Nephron (organoid): Measurements from ENCODE around the gene RSPH4A.

Experiments
- H3K27ac Mint-ChIP-seq, 3 experiments: 2 replicates each; pipeline ENCODE4 v1.8.0; 2020; ENCODE audit warnings: mixed read lengths in 3 of 3, mild to moderate bottlenecking in 2 of 3, moderate library complexity in 1 of 3
- H3K27me3 Mint-ChIP-seq: 2 replicates; pipeline ENCODE4 v1.8.0; 2021; ENCODE audit warnings: low read depth, mild to moderate bottlenecking, moderate library complexity, mixed read lengths
- H3K36me3 Mint-ChIP-seq: 2 replicates; pipeline ENCODE4 v1.8.0; 2020; ENCODE audit warnings: low read depth, mixed read lengths
- H3K4me1 Mint-ChIP-seq: 2 replicates; pipeline ENCODE4 v1.8.0; 2020; ENCODE audit warnings: mixed read lengths
- H3K4me3 Mint-ChIP-seq, 3 experiments: 2 replicates each; pipeline ENCODE4 v1.8.0; 2020; ENCODE audit warnings: mild to moderate bottlenecking in 3 of 3, mixed read lengths in 3 of 3, moderate library complexity in 2 of 3
- H3K9me3 Mint-ChIP-seq: 2 replicates; pipeline ENCODE4 v1.8.0; 2020; ENCODE audit warnings: mixed read lengths
- TF ChIP-seq, protein P1 (sequence below), 3 experiments: fragments of 200-600 bp; sonication (generic); IDR thresholded peaks; one replicate each; pipeline ENCODE4 v1.5.0; 2021; ENCODE audit warnings: antibody characterized with exemption in 3 of 3; ENCODE audit not compliant: unreplicated experiment in 3 of 3

Gene RSPH4A

DNA sequence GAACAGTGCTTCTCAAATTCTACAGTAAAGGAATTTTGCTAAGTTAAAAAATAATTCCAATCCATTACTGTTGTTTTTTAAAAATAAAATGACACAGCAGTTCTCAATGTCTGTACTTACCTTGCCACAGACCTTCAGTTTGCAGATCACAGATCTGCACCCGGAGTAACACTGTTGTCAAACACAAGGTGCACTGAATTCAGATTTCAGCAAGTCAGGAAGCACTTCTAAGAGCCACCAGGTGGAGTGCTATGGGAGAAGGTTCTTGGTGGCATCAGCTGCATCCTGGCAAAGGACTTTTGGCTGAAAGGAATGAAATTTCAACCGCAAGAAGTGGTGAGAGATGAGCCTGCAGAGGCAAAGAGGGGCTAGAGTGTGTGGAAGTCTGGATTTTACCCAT is 17.4 kb downstream of the RSPH4A start:
- Mint-ChIP-seq H3K27ac (no peak overlapping the region), H3K9me3 (no peaks in the 10 kb centered on the region), H3K4me3 (no peak overlapping the region), H3K4me1 (no peaks in the 10 kb centered on the region), H3K36me3 (peaks cover 22% of the 10 kb centered on the region), H3K27me3 (no peaks in the 10 kb centered on the region)
- TF ChIP-seq, protein P1, sequence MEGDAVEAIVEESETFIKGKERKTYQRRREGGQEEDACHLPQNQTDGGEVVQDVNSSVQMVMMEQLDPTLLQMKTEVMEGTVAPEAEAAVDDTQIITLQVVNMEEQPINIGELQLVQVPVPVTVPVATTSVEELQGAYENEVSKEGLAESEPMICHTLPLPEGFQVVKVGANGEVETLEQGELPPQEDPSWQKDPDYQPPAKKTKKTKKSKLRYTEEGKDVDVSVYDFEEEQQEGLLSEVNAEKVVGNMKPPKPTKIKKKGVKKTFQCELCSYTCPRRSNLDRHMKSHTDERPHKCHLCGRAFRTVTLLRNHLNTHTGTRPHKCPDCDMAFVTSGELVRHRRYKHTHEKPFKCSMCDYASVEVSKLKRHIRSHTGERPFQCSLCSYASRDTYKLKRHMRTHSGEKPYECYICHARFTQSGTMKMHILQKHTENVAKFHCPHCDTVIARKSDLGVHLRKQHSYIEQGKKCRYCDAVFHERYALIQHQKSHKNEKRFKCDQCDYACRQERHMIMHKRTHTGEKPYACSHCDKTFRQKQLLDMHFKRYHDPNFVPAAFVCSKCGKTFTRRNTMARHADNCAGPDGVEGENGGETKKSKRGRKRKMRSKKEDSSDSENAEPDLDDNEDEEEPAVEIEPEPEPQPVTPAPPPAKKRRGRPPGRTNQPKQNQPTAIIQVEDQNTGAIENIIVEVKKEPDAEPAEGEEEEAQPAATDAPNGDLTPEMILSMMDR (IDR thresholded peaks at IDR 0.05; ENCODE audit: unreplicated experiment in 3 of 3): no peak

DNA sequence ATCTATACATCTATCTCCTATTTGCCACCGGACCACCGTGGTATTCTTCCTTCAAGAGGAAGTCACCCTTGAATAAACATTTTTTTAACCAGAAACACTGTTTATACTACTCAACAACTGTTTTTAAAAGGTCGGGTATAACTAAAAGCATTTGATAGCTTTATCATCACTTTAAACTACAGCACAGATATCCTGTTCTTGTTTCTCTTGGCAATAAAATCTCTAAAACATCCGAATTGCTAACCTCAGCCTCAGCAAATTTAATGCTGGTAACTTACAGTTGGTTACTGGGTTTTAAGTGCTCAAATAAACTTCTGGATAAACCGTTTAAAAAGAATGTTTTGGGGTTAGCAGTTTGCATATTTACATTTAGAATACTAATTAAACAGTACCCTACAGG is 31.9 kb downstream of the RSPH4A start:
- Mint-ChIP-seq H3K36me3 (peaks cover 43% of the 10 kb centered on the region), H3K27me3 (no peaks in the 10 kb centered on the region), H3K4me1 (peaks cover 4% of the 10 kb centered on the region), H3K4me3 (no peak overlapping the region), H3K9me3 (peaks cover 3% of the 10 kb centered on the region), H3K27ac (peak overlapping the region; percentile 10 to 50 (median 44))
- TF ChIP-seq, protein P1 (IDR thresholded peaks at IDR 0.05; ENCODE audit: unreplicated experiment in 3 of 3): no peak

DNA sequence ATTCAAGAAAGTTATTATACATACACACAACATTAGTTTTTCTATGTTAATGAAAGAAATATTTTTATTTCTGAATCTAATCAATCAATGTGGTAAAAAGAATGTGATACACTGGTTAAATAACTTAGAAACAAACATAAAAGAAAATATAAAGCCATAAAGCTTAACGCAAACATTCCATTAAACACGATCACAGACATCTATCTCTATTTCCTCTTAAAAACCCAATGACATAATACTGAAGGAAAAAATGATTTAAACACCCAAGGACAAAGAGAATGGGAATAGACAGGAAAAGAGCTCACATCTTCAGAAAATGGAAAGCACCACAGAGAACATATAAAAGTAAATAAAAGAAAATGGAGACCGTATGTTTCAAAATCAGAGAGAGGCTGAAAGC is 32.9 kb downstream of the RSPH4A start:
- H3K36me3 Mint-ChIP-seq: peaks cover 36% of the 10 kb centered on the region
- peaks cover 4% of the 10 kb centered on the region for H3K4me1 Mint-ChIP-seq
- TF ChIP-seq, protein P1 (IDR thresholded peaks at IDR 0.05; ENCODE audit: unreplicated experiment in 3 of 3): no peak
- no peak overlapping the region for H3K4me3 Mint-ChIP-seq
- H3K27me3 Mint-ChIP-seq: no peaks in the 10 kb centered on the region
- peaks cover 3% of the 10 kb centered on the region for H3K9me3 Mint-ChIP-seq
- H3K27ac Mint-ChIP-seq: peak overlapping the region in 1 of 3 experiments; percentile 45

DNA sequence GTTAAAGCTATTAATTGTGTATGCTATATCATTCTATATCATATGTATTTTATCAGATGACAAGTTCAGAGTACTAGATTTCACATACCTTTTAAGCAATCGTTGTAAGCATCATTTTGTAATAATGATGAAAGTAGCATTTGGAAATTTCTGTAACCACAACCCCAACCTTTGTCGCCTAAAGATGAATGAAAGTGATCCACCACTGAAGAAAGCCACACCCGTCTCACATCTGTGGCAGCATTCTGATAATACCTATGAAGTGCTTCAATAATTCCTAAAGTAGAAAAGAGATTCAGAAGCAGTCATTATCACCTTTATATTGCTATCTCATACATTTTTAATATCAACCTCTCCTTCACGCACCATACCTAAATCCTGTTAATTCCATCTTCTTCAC is 35.6 kb downstream of the RSPH4A start:
- H3K9me3 Mint-ChIP-seq: no peaks in the 10 kb centered on the region
- no peak overlapping the region for H3K4me3 Mint-ChIP-seq

DNA sequence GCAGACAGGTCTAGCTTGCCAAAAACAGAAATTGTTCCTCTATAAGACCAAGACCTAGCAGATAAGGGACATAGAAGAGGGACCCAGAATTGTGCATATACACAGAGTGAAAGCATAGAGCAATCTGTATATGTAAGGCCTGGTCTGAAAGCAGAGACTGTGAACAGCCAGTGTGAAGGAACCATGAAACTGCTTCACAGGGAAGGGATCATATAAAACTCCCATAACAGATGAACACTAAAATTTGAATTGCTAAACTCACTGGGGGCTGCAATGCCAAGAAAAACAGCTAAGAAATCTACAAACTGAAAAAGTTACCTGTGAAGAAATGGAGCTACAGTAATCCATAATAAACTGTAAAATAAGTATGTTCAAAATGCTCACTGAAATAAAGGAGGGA is 45.3 kb downstream of the RSPH4A start:
- Mint-ChIP-seq H3K4me1 (peaks cover 14% of the 10 kb centered on the region), H3K4me3 (no peak overlapping the region), H3K27me3 (no peaks in the 10 kb centered on the region), H3K27ac (no peak overlapping the region), H3K36me3 (peaks cover 9% of the 10 kb centered on the region), H3K9me3 (no peaks in the 10 kb centered on the region)
- TF ChIP-seq, protein P1 (IDR thresholded peaks at IDR 0.05; ENCODE audit: unreplicated experiment in 3 of 3): no peak

More for the DNA sequence above, 35.6 kb downstream of the RSPH4A start:
- TF ChIP-seq, protein P1 (IDR thresholded peaks at IDR 0.05; ENCODE audit: unreplicated experiment in 3 of 3): no peak
- no peaks in the 10 kb centered on the region for H3K27me3 Mint-ChIP-seq
- peaks cover 36% of the 10 kb centered on the region for H3K36me3 Mint-ChIP-seq
- peaks cover 4% of the 10 kb centered on the region for H3K4me1 Mint-ChIP-seq
- H3K27ac Mint-ChIP-seq: no peak overlapping the region

DNA sequence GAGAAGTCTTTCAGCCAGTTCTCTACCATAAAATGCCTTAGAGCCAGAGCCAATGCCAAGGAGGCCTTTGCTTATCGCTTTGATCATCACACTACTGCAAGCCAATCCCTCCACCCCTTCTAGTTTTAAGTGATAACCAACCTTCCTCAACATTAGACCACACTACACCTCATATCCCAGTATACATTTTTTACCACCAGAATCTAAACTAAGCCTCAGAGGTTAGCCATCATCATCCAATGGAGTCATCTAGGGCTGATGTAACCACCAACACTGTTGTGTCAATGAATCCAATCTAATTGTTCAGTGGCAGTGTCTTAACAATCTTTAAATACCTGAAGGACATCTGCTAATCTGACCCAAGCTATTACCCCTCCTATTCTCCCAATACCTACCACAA is 45.9 kb downstream of the RSPH4A start:
- H3K27me3 Mint-ChIP-seq: no peaks in the 10 kb centered on the region
- H3K9me3 Mint-ChIP-seq: no peaks in the 10 kb centered on the region
- peaks cover 20% of the 10 kb centered on the region for H3K4me1 Mint-ChIP-seq
- H3K4me3 Mint-ChIP-seq: no peak overlapping the region
- no peak overlapping the region for H3K27ac Mint-ChIP-seq
- peaks cover 3% of the 10 kb centered on the region for H3K36me3 Mint-ChIP-seq
- TF ChIP-seq, protein P1 (IDR thresholded peaks at IDR 0.05; ENCODE audit: unreplicated experiment in 3 of 3): no peak
